OCI-M2 (cell line): Measurements from ENCODE around the gene IGSF6.
"Not testable (repeated sequence)": the region's sequence is repeated elsewhere in the genome, so short reads cannot be mapped to it uniquely, and the experiment has no call there.

ENCODE experiments used
- DNase-seq: peaks from one replicate; lab custom pipeline; 2025; ENCODE audit not compliant: unreplicated experiment; lab: John Stamatoyannopoulos, UW

The IGSF6 gene

DNA sequence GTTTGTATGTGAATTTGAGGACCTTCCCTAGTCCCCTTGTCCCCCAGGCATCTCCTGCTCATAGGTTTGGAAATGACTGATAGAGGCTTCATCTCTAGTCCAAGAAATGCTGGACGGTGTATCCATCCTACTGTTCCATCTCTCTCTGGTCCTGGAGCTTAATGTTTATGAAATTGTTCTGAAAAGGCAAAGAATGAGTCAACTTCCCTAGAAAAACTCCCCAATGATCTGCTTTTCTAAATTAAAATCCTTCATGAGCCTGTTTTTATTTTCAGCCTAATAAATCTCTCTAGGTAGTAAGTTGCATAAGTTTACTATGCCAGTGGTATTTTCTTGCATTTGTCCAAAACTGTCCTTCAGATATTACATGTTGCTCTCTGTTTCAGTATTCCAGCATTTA, 2.1 kb upstream of the IGSF6 start:
- no peak for DNase-seq

DNA sequence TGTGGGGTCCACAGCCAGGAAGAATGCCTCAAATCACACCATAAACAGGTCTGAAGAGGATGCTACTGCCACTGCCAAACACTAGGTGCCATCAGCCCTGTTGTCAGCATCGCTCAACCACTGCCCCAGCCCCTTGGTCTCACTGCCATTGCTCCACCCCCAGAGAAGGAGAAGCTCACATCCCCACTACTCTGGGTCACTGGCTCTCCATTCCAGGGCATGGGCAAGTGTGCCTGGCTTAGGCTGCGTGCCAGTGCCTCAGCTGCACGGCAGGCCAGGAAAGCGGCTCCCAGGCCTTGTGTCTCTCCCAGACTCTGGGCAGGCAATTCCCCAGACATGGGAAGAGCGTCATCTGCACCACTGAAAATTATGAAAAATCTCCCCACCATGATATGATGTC, 1.2 kb upstream of the IGSF6 start:
- DNase-seq = no peak

DNA sequence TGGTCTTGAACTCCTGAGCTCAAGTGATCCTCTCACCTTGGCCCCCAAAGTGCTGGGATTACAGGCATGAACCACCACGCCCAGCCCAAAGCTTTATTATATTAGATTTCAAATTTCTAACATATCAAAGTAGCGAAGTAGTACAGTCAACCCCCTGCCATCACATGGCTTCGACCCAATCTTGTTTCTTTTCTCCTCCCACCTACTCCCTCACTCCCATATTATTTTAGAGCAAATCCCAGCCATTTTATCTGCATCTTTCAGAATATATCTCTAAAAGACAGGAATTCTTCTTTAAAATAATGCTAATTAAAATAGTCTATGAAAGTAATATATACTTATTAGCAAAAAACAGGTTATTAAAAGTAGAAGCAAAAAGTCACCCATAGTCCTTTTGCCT, 893 bp downstream of the IGSF6 start:
- DNase-seq = no peak

DNA sequence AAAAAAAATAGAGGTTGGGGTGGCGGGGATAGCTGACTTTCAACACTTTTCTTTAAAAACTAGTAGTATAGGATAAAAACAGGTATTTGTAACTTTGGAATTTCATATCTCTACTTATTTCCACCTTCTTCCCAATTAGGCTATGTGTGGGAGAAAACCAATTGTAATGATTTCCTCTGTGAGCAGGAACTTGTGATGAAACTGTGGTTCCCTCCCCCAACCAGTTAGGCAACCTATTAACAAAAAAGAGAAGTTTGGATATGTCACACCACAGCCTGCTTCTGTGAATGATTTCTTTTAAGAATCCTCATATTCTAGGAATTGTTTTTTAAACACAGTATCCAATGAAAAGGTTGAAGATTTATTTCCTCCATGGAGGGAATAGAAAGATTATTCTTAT, 1.9 kb downstream of the IGSF6 start:
- DNase-seq = no peak

DNA sequence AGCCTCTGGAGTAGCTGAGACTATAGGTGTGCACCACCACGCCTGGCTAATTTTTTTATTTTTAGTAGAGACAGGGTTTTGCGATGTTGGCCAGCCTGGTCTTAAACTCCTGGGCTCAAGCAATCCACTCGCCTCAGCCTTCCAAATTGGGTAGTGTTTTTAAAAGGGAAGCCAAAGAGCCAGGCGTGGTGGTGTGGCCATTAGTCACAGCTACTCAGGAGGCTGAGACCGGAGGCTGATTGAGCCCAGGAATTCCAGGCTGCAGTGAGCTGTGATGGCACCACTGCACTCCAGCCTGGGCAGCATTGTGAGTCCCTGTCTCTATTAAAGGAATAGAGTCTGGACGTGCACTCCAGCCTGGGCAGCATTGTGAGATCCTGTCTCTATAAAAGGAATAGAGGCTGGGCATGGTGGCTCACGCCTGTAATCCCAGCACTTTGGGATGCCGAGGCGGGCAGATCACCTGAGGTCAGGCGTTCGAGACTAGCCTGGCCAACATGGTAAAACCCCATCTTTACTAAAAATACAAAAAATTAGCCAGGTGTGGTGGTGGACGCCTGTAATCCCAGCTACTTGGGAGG, 2.5 kb downstream of the IGSF6 start:
- not testable (repeated sequence) for DNase-seq

DNA sequence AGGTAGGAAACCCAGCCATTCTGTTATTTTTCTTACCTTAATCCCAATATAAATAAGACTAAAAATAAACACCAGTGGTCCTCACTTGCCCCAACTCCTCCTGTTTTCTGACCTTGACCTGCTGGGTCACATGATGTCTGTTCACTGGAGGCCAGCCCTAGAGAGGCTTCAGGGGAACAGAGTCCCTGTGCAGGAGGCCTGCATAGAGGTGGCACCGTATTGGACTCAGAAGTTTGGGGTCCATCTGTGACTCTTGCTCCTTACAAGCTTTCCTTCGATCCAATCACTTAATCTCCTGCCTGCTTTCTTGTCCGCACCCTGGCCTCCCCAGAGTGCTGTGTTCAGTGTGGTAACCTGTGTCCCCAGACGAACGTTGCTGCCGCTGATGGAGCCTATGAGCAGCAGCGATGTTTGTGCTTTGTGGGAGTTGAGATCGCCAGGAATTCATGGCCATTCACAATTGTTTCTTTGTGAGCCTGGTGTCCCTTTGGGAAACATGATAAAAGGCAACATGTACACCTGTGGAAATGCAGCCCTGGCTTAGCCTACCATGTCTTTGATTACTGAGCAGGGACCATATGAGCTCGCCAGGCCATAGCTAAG, 4.7 kb downstream of the IGSF6 start:
- no peak for DNase-seq

DNA sequence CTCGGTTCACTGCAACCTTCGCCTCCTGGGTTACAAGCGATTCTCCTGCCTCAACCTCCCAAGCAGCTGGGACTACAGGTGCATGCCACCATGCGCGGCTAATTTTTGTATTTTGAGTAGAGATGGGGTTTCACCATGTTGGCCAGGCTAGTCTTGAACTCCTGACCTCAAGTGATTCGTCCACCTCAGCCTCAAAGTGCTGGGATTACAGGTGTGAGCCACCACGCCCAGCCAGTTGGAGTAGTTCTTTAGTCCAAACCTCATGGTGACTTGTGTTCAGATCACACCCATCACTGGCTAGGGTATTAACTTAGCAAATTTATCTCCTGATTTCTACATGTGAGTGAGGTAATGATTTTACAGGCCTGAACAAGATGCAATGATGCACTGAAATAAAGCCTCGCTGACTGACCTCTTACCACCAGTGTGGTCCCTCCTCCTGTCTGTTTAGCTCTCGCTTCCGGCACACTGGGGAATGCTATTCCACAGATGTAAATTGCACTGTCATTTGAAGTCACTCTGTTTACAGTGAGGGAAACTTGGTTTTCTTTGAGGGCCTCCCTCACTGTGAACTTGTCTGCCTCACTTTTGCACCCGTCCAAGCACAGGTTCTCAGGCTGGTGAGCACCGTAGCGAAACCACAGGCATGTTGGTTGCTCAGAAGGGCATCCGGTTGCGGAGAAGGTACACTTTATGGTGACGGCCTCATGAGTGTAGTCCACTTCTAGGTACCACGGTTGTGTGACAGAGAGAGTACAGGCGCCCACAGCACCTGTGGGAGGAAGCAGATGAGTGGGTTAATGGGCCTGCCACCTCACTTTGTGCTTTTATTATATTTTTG, 5.5 kb downstream of the IGSF6 start:
- DNase-seq = no peak

DNA sequence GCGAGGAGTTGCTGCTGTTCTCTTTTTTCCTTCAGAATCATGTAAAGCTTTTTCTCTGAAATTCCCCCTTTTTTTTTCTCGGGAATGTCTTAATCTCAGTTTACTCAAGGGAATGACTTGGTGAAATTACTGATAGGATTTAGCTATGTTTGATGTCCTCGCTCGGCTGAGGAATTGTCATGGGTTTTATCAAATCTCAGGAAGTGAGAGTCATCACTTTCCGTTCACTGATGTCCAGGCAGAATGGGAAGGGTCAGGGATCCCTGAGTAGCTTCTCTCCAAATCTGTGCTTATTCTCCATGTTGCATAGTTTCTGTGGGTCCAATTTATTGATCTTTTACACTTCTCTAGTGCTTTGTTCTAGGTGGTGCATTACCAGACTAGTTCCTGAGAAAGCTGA, 6.3 kb downstream of the IGSF6 start:
- no peak for DNase-seq

DNA sequence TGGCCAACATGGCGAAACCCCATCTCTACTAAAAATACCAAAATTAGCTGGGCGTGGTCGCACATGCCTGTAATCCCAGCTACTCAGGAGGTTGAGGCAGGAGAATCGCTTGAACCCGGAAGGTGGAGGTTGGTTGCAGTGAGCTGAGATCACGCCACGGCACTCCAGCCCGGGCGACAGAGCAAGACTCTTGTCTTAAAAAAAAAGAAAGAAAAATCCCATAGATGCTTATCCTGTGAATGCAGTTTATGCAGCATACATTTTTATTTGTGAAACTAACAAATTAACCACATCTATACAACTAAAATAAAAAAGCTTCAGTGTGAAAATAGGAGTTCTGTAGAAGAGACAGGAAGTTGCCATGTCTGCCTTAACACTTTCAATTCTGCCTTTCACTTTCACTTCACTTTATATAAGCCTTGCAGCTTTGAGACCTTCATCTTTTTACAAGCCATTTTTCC, 7.1 kb downstream of the IGSF6 start:
- no peak for DNase-seq

DNA sequence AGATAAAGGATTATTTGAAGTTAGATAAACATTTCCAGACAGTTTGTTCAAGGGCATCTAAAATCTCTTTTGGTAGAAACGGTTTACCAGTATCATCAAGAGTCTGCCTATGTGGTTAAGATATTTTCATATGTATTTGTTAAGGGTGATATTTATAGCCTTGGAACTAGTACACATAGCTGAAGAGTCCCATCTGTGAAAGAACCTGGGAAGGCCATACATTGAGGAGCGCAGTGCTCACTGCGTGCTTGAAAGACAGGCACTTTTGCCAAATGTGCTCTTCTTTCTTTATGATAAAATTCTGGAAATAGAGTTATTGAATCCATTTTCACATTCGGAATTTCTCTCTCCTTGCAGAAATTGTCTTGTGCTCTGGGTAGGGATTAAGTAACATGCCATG, 7.7 kb downstream of the IGSF6 start:
- no peak for DNase-seq

DNA sequence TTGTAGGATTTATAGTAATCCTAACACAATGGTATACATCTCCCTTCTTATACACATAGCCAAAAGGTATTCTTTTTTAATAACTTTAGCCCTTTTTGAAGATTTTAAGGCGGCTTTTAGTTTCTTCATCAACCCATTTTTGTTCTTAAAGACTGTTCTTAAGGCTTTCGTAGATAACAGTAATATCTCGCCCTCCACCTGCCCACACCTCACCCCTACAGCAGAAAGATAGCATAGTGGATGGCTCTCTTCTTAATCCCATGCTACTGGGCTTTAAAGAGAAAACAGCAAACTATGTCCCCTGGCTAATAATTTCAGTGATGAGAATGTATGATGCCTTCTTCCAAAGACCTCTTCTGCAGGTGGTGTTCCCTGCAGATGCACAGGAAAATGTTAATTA, 8.6 kb downstream of the IGSF6 start:
- DNase-seq = no peak

DNA sequence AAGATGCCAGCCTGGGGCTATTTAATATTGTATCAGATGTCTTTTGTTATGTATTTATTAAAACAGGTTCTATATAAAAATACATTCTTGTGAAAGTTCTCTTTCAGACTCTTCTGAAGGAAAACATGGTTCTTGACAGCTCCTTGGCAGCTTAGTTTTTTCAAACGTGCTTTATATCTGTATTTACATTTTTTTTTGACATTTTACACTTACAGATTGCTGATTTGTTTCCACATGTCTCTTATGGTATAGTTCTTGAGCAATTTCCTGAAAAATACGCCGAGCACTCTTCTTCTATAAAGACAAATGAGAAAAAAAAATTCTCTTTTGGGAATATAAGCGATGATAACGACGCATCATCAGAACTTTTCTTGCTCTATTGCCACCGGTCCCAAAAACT, 9.5 kb downstream of the IGSF6 start:
- no peak for DNase-seq

DNA sequence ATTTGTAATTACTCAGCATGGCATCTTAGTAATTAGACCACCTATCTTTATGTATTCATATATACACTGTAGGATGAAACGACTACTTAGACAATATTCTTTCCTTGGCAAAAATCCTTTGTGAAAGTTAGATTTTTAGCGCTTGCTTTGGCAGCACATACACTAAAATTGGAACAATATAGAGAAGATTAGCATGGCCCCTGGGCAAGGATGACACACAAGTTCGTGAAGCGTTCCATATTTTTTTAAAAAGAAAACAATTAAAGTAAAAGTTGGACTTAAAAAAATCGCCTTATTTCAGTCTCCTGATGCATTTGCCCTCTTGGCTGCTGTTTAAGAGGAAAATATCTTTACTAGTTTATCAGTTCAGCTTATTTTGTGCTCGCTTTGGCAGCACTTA, 10.5 kb downstream of the IGSF6 start:
- no peak for DNase-seq

DNA sequence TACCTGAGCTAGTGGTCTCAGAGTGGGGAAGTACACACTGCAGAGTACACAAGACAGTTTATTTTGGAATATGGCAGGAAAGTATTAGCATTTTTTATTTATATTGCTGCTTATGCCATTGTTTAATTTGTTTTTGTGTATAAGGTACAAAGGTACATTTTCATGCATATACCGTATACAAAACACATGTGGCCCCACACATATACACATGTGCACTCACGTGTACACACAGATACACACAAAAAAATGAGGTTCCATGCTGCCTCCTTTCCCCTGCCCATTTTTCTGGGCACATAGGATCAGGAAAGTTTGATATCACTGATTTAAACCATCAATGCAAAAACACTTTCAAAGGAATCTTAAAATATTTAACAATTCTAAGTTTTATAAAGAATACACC, 12.9 kb downstream of the IGSF6 start:
- no peak for DNase-seq

DNA sequence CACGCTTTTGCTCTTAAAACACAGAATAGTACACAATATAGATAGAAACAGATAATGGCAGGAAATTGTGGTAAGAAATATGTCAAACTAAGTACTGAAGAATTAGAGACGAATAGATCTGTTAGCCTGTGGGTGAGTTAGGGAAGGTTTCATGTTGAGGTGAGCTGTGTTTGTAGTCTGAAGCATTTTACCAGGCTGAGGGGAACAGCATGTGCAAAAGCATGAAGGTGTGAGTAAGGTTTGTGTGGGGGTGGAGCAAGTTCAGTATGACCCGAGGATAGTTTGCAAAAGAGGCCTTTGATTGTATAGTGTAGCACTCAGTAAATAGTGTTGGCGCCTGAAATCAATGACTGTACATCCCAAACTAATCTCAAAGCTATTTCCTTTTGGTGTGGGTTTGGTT, 13.8 kb downstream of the IGSF6 start:
- DNase-seq = no peak

DNA sequence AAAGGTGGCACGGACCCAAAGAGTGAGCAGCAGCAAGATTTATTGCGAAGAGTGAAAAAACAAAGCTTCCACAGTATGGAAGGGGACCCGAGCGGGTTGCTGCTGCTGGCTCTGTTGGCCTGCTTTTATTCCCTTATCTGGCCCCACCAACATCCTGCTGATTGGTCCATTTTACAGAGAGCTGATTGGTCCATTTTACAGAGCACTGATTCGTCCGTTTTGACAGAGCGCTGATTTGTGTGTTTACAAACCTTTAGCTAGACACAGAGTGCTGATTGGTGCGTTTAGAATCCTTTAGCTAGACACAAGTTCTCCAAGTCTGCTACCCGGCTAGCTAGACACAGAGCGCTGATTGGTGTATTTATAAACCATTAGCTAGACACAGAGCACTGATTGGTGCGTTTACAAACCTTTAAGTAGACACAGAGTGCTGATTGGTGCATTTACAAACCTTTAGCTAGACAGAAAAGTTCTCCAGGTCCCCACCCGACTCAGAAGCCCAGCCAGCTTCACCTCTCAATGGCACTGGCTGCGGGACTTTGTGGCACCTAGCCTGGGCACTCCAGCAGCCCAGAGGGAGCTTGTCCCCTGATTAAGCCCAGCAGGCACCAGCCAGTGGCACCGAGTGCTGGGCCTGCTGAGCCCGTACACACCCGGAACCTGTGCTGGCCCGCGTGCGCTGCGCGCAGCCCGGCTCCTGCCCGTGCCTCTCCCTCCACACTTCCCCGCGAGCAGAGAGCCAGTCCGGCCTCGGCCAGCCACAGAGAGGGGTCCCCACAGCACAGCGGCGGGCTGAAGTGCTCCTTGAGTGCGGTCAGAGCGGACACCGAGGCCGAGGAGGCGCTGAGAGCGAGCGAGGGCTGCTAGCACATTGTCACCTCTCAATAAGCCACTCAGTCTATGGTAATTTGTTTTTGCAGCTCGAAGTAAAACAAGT, 15.1 kb downstream of the IGSF6 start:
- DNase-seq = no peak

DNA sequence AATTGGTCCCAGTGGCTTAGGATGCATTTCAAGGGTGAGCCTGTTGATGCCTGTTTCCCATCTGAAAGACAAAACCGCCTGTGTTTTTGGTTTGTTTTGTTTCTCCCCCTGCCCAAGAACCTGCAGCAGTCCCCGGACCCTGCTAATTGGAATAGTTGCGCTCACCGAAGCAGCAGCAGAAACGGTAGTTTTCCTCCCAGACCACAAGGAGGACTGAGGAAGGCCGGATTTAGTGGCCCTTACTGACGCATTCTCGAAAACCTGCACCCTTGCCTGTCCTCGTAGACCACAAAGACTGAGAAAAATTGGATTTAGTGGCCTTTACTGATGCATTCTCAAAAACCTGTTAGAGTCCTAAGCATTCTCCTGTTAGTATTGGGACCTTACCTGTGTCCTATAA, 16.7 kb downstream of the IGSF6 start:
- not testable (repeated sequence) for DNase-seq

DNA sequence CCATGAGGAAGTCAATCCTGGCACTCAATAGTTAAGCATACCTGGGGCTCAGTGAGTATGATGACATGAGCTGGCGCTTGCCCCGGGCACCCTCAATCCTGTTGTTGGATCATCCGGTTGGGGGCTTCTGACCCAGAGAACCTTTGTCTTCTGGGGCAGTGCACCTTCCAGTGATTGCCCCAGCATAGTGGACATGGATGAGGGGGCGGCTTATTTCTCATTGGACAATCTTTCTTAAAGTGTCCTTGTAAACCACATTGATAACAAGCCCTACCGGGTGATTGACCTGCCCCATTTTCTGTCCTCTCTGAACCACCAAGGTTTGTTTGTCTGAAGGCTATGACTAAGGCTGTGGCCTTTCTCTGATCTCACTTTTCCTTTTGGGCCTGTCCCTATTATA, 18.2 kb downstream of the IGSF6 start:
- no peak for DNase-seq

DNA sequence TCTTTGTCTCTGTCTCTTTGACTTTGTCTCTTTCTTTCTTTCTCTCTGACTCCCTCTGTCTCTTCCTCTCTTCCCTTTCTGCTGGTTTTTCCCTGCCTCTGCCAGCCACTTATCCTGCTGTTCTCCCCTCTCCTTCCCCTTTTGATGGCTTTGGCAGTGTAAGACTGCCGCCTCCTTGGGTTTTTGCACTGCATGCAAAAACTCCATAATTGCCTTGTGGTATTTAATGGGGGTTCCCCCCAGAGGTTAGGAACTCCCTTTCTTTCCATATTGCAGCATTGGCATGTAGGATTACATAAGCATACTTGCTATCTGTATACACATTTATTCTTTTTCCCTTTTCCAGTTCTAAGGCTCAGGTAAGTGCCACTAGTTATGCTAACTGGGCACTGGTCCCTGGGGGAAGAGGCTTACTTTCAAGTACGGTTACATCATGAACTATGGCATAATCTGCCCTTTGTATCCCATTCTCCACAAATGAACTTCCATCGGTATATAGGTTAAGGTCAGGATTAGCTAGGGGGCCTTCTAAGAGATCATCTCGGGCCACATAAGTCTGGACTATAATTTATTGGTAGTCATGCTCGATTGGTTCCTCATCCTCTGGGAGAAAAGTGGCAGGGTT, 20.3 kb downstream of the IGSF6 start:
- DNase-seq = not testable (repeated sequence)

DNA sequence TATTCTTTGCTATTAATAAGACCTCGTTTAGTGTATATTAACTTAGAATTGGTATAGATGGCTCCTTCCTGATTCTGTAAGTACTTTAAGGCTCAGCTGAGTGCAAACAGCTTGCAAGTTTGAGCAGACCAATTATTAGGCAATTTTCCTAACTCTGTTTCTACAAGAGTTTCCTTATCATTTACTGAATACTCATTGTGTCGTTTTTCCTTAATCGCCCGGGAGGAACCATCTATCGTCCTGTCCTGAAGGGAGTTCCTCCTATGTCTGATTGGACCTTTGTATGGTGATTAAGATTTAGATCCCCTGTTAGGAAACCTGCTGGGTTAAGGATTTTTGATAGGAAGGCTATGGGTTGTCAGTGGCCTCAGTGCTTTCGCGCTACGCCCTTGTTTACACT, 21.0 kb downstream of the IGSF6 start:
- not testable (repeated sequence) for DNase-seq

DNA sequence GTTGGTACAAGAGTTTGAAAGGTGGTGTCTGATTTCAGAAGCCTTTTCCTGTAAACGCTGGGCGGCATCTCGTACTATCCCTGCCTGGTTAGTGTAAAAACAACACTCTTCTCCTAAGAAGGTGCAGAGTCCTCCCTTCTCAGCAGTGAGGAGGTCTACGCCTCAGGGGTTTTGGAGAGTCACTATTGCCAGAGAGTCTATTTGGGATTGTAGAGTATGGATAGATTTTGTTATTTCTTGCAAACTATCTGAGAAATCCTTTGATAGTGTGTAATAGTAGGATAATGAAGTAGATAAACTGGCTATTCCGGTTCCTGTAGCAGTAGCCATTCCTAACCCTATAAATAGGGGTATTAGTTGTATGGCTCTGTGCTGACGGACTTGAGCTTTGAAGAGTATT, 21.5 kb downstream of the IGSF6 start:
- not testable (repeated sequence) for DNase-seq
